Stomach (tissue), 4 donors: ENCODE results near the gene PTPN22.

Experiments
- EP300 ChIP-seq: sonication (generic); formaldehyde crosslinking; IDR thresholded peaks from one replicate; pipeline ENCODE4 v1.6.1; 2017; ENCODE audit warnings: antibody characterized with exemption
- POLR2A ChIP-seq, 4 donors: fragments of 450-650 bp; IDR thresholded peaks; one replicate each; pipeline ENCODE4 v1.6.1; 2016; ENCODE audit warnings: antibody characterized with exemption in 4 of 4, control low read depth in 2 of 4, mild to moderate bottlenecking in 1 of 4, moderate library complexity in 1 of 4
- POLR2AphosphoS5 ChIP-seq, 3 donors: sonication (generic); formaldehyde crosslinking; IDR thresholded peaks; one replicate each; pipeline ENCODE4 v1.6.1; 2016; ENCODE audit warnings: antibody characterized with exemption in 3 of 3
- TF ChIP-seq, protein P1 (sequence below), 7 experiments: fragments of 450-650 bp in 4 of 7; fragments of 200-600 bp in 3 of 7; sonication (generic) in 3 of 7; IDR thresholded peaks; one replicate each; pipeline ENCODE4 v1.5.1; 2016 to 2019; ENCODE audit warnings: antibody characterized with exemption in 7 of 7, control low read depth in 2 of 7, mild to moderate bottlenecking in 1 of 7

DNA sequence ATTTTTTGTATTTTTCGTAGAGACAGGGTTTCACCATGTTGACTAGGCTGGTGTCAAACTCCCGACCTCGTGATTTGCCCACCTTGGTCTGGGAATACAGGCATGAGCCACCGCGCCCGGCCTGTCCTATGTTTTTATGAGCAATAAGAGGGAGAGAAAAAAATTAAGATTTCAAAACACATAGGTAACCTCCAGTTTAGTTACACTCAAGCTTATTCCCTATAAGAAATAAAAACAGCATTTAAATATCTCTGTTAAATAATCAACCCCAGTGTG is 66.3 kb downstream of the PTPN22 start:
- TF ChIP-seq, protein P1, sequence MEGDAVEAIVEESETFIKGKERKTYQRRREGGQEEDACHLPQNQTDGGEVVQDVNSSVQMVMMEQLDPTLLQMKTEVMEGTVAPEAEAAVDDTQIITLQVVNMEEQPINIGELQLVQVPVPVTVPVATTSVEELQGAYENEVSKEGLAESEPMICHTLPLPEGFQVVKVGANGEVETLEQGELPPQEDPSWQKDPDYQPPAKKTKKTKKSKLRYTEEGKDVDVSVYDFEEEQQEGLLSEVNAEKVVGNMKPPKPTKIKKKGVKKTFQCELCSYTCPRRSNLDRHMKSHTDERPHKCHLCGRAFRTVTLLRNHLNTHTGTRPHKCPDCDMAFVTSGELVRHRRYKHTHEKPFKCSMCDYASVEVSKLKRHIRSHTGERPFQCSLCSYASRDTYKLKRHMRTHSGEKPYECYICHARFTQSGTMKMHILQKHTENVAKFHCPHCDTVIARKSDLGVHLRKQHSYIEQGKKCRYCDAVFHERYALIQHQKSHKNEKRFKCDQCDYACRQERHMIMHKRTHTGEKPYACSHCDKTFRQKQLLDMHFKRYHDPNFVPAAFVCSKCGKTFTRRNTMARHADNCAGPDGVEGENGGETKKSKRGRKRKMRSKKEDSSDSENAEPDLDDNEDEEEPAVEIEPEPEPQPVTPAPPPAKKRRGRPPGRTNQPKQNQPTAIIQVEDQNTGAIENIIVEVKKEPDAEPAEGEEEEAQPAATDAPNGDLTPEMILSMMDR (IDR thresholded peaks at IDR 0.05): no peak
- TF ChIP-seq POLR2A (IDR thresholded peaks at IDR 0.05): no peak
- no peak for TF ChIP-seq EP300
- TF ChIP-seq POLR2AphosphoS5 (IDR thresholded peaks at IDR 0.05): no peak
